ENCODE data around the gene ADGRL3.
"Not testable (repeated sequence)": the region's sequence is repeated elsewhere in the genome, so short reads cannot be mapped to it uniquely, and the experiment has no call there.

Gene ADGRL3

DNA sequence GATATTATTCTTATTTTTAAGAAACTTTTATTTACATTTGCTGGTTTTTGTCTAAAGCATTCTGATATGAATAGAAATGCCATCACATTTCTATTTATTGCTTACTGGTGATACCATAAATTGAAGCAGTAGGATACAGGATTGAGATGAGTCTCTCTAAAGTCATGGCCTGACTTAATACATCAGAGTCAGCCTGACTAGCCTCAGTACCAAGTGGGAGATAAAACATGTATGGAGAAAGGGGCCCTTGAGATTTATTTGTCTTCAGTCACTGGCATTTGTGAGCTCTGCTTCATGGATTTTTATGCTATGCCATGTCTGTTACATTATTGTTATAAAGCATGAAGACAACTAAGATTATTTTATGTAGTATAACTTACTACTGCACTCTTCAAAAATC lies 465.5 kb downstream of the ADGRL3 start:
- DNase-seq, result no peak

DNA sequence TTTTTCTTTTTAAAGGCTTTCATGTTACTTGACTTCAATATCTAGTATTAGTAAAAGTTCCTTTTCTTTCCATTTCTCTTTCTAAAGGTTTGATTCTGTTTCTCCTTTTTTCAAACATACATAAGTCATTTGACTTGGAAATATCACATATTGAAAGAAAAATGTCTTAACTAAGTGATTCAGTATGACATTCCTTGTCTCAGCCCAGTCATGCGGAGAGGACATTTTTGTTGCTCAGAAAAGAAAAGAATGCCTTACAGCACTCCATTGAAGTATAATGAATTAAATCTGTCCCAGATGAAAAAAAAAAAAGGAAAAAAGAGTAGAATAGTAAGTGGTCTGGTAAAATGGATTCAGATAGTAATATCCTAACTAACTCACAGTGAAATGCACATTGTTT lies 466.1 kb downstream of the ADGRL3 start:
- DNase-seq, result no peak

DNA sequence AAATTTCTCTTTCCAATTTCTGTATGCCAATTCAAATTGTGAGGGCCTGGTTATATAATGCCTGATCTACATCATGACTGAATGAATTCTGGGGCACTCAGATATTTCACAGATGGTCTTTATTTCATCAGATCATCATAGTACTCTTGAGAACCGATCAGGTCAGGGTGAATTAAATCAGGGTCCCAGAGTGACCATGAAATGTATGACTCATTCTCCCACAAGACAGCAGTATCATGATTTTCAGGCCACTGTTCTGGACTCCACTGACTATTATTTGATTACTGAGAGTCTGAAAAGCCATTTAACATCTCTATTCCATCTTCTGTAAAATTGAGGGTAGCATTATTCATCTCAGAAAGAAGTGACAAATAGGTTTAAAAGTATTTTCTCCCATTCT lies 471.5 kb downstream of the ADGRL3 start:
- DNase-seq, result no peak

- no peak for DNase-seq
Measured at GRCh38 chr4:61675464-61675863, 475.3 kb downstream of the ADGRL3 start.

DNA sequence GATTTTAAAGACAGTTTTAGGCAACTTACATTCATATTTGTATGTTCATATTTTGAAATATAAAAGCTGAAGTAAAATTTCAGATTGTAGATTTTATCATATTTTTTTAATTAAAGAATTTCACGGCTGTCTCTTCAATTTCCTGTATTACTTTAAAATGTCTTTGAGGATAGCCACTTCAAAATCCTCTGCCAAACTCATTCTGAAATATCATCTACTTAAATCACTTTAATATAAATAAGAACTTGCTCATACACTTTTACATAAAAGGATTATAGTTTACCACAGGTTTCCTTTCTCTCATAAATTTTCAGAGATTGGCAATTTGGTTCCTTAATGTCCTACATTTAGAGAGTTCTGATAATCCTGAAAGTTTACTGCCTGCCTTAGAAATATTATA lies 478.2 kb downstream of the ADGRL3 start:
- no peak for DNase-seq

DNA sequence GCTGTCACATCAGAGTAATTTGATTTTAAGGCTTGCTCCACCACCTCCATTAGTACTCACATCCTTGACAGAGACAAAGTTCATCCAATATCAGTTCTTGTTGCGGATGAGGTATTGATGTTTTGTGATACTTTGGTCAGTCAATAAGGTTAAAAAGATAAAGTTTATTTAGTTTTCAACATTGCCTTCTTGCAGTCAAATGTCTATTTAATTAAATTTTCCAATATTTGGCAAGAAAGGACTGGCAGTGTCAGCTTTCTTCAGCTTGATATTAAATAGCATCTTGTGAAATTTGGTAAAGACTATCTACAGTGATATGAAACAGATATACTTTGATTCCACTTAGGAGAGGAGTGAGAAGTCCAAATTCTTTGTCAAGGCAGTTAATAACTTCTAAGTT lies 493.4 kb downstream of the ADGRL3 start:
- DNase-seq, result no peak

DNA sequence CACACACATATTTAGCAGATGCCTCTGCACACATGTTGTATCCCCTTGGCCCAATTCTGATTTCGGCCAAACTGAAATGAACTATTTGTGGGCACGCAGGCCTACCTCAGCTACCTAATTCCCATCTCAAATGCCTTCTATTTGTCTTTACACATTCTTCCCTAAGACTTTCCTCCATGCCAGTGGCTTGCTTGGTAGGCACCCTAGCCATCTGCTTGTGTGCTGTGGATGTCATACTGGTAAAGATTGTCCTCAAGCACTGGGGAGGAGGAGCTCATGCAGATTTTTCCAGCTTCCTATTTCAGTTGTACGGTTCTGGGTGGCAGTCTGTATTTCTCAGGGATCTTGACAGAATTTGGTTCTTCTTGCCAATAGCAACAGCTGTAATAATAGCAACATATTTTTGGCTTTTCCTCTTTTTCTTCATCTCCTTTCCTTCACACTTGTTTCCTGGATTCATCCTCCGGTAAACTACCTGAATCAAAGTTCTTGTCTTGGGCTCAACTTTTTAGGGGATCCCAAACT lies 514.3 kb downstream of the ADGRL3 start:
- DNase-seq, result no peak

DNA sequence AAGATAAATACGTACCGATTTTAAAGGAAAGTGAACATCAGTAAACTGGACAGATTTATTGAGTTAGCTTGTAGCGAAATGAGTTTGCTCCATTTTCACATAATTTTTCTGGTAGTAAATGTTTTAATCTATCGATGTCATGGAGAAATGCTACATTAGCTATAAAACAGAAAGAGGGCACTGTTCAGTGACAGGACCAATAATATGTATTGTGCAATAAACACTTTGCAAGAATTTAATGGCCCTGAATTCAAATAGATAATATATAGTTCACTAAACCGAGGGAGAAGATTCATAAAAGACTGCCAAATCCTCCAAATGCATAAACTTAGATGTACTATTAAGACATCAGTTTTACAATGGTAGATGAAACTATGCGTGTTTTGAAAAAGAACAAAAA lies 516.3 kb downstream of the ADGRL3 start:
- no peak for DNase-seq

DNA sequence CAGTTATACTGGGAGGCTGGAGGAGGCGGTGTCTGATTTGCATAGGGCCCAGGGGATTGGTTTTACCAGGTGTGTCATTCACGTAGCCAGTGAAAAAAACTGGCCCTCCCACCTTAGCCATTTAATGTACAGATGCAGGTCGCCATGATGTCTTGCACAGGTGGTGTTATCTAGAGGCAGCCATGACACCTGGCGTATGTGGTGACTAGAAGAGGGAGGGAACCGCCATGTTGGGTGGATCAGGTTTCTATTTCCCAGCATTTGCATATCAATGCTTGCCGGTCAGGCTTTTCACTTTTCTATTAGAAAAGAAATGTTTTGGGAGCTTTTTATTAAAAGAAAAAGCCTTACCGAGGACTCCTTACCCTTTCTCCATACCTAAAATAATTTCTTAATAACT lies 523.4 kb downstream of the ADGRL3 start:
- DNase-seq, result no peak

GRCh38 chr4:61727286-61727685 lies 527.2 kb downstream of the ADGRL3 start:
- DNase-seq, result no peak

DNA sequence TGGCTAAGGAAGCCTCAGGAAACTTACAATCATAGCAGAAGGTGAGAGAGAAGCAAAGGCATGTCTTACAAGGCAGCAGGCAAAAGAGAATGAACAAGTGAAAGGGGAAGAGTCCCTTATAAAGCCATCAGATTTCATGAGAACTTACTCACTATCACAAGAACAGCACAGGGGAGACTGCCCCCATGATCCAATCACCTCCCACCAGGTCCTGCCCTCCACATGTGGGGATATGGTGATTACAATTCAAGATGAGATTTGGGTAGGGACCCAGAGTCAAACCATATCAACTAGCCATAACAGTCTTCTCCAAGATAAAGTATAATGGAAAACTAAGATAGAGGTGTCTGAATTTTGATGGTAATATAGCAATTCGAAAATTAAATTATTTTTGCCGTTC lies 534.3 kb downstream of the ADGRL3 start:
- no peak for DNase-seq

DNA sequence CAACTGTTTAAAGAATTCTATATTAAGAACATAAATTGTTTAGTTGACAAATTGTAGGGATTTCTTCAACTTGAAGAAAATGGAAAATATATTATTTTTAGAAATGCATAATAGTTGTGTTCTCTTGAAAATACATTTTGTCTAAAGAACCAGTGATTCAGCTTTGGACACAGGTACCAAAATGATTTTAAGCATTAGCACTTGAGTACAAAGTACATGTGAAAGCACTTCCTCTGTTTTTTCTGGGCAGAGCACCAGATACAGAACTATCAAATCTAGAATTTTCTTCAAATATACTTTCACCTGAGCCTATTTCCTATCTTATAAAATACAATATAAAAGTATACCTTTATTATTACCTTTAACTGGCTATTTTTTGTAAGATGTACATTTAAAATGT lies 539.8 kb downstream of the ADGRL3 start:
- DNase-seq, result no peak

DNA sequence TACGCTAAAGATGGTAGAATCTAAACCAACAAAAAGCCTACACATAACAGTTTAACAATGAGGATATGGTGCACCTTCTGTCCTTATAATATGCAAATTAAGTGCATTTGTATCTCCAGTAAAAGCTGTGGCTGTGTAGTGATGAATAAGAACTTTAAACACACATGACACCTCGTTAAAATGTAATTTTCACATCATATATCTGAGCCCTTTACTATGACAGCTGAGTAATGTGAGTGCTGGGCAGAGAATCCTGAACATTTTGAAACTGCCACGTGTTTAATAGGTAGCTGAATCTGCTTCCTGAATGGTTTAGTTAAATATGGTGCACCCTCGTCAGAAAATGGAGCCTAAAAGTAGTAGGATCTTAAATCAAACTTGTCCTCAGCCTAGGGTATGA lies 540.8 kb downstream of the ADGRL3 start:
- no peak for DNase-seq

DNA sequence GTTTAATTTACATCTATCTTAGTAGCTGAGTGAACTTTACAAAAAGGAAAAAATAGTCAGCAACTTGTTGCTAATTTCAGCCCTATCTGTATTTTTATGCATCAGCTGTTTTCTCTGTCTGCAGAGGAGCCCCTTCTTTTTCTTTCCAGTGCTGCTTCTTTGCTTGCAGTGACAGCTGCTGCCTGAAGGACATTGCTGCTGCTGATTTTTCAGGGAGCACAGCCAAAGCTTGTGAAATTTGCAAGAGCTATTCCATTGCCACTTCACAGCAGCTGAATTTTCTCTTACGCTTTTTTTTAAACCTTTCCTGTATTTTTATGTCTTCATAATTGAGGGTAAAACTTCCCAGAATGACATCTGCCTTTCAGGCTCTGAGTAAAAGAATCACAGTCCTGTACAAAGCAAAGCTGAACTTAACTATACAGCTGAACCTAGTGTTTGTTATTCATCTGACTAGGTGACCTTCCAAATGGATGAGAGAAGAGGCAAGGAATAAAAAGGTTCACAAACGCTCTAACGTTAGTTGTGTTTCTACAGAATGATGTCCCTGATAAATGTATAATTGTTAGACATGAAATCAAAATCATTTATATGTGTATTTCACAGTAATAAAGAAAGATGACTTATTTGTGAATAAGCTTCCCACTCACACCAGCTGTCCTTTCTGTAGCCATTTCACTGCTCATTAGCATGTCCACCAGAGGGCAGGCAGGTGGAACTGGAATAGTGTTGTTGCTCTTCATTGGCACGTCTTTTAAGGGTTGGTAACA lies 541.4 kb downstream of the ADGRL3 start:
- no peak for DNase-seq

GRCh38 chr4:61750810-61751209 lies 550.7 kb downstream of the ADGRL3 start:
- DNase-seq, result no peak

DNA sequence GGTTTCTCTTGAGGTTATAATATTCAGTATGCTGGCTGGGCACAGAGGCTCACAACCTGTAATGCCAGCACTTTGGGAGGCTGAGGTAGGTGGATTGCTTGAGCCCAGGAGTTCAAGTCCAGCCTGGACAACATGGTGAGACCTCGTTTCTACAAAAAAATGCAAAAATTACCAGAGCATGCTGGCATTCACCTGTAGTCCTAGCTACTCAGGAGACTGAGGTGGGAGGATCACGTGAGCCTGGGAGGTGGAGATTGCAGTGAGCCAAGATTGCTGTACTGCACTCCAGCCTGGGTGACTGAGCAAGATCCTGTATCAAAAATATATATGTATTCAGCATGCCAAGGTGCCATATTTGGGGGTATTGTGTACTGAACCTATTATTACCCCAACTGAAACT lies 552.5 kb downstream of the ADGRL3 start:
- no peak for DNase-seq

DNA sequence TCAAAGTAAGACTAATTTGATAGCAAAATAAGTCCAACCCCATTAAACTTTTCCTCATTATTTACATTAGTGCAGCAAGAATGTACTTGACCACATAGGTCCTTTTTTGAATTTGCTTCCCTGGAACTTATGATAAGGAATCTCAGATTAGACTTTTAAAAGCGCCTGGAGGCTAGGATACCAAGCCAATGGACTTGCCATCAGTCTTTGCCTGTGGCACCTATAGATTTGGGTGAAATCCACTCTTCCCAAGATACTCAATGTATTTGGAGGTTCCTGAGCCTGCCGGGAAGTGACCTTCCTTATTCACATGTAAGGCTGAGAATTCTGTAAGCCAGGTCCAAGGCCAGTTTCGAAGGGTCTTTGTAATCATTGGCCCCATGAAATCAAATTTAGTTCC lies 553.6 kb downstream of the ADGRL3 start:
- no peak for DNase-seq

GRCh38 chr4:61756937-61757336 lies 556.8 kb downstream of the ADGRL3 start:
- DNase-seq, result not testable (repeated sequence)

GRCh38 chr4:61757983-61758382 lies 557.9 kb downstream of the ADGRL3 start:
- not testable (repeated sequence) for DNase-seq

DNA sequence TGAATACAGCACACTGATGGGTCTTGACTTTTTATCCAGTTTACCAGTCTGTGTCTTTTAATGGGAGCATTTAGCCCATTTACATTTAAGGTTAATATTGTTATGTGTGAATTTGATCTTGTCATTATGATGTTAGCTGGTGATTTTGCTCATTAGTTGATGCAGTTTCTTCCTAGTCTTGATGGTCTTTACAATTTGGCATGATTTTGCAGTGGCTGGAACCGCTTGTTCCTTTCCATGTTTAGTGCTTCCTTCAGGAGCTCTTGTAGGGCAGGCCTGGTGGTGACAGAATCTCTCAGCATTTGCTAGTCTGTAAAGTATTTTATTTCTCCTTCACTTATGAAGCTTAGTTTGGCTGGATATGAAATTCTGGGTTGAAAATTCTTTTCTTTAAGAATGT lies 558.5 kb downstream of the ADGRL3 start:
- not testable (repeated sequence) for DNase-seq

DNA sequence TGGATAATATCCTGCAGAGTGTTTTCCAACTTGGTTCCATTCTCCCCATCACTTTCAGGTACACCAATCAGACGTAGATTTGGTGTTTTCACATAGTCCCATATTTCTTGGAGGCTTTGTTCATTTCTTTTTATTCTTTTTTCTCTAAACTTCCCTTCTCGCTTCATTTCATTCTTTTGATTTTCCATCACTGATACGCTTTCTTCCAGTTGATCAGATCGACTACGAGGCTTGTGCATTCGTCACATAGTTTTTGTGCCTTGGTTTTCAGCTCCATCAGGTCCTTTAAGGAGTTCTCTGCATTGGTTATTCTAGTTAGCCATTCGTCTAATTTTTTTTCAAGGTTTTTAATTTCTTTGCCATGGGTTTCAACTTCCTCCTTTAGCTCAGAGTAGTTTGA lies 559.1 kb downstream of the ADGRL3 start:
- not testable (repeated sequence) for DNase-seq

DNA sequence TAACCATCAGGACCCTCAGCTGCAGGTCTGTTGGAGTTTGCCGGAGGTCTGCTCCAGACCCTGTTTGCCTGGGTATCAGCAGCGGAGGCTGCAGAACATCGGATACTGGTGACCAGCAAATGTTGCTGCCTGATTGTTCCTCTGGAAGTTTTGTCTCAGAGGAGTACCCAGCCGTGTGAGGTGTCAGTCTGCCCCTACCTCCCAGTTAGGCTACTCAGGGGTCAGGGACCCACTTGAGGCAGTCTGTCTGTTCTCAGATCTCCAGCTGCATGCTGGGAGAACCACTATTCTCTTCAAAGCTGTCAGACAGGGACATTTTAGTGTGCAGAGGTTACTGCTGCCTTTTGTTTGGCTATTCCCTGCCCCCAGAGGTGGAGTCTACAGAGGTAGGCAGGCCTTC lies 559.8 kb downstream of the ADGRL3 start:
- DNase-seq, result not testable (repeated sequence)

DNA sequence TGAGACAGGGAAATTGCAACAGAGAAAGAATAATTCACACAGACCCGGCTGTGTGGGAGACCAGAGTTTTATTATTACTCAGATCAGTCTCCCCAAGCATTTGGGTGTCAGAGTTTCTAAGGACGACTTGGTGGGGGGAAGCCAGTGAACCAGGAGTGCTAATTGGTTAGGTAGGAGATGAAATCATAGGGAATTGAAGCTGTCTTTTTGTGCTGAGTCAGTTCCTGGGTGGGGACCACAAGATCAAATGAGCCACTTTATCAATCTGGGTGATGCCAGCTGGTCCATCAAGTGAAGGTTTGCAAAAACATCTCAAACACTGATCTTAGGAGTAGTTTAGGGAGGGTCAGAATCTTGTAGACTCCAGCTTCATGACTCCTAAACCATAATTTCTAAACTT lies 560.7 kb downstream of the ADGRL3 start:
- no peak for DNase-seq

DNA sequence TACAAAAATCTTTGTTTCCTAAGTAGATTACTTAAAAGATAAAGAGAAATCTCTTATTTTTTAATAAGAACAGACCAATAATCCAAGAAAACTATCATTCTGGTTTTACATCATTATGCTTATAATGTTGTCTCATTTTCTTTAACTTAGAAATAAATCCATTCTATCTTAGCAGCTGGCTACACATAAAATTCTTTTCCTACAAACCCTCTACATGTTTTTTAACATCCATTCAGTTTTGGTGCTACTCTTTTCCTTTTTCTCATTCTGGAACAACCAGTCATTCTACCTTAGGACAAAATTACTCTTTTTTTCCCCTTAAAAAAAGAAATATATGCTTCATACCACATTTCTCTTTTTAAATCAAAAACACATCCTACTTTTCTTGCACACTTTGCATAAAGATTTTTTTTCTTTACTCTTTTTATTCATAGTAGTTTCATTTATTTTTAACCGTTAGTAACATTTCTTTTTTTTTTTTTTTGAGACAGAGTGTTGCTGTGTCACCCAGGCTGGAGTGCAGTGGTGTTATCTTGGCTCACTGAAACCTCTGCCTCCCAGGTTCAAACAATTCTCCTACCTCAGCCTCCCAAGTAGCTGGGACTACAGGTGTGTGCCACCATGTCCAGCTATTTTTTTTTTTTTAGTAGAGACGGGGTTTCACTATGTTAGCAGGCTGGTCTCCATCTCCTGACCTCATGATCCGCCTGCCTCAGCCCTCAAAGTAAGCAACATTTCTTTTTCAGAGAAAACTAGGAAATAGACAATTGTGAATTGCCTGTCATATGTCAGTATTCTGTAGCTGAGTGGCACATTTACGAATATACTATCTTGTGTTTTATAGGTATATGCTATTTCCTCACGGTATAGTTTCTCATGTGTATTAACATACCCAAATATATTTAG lies 562.8 kb downstream of the ADGRL3 start:
- DNase-seq, result no peak

Measured in stimulated activated CD8-positive, alpha-beta memory T cell treated with anti-CD3 and anti-CD28 coated beads, Interleukin-4, amount 100 ng/mL, for 48 hours (primary cell).